Chondrocyte (in vitro differentiated cells): ENCODE measurements around the gene CACNG7. TPM values are rescaled to one million over a fixed set of nuclear protein-coding genes. Genes with fewer than 3 reads are reported as not detected.
A peak's percentile ranks its signal among the peaks of the same experiment; 100 is the strongest.

ENCODE experiments used
- DNase-seq: peaks from one replicate; pipeline ENCODE4 v3.0.0; 2021; ENCODE audit warnings: mixed read lengths, low spot score
- H3K27ac Mint-ChIP-seq: one replicate; pipeline ENCODE4 v1.8.0; 2021; ENCODE audit warnings: mild to moderate bottlenecking, moderate library complexity, mixed read lengths; ENCODE audit not compliant: unreplicated experiment
- H3K27me3 Mint-ChIP-seq: 2 replicates; pipeline ENCODE4 v1.8.0; 2021; ENCODE audit warnings: low read depth, mixed read lengths
- H3K36me3 Mint-ChIP-seq: 2 replicates; pipeline ENCODE4 v1.8.0; 2021; ENCODE audit warnings: low read depth, mixed read lengths
- H3K4me1 Mint-ChIP-seq: 2 replicates; pipeline ENCODE4 v1.8.0; 2021; ENCODE audit warnings: low read depth, mild to moderate bottlenecking, mixed read lengths
- H3K4me3 Mint-ChIP-seq: one replicate; pipeline ENCODE4 v1.8.0; 2021; ENCODE audit warnings: mild to moderate bottlenecking, moderate library complexity, mixed read lengths; ENCODE audit not compliant: unreplicated experiment
- H3K9me3 Mint-ChIP-seq: 2 replicates; pipeline ENCODE4 v1.8.0; 2021; ENCODE audit warnings: low read depth, mixed read lengths
- CTCF ChIP-seq: fragments of 200-600 bp; sonication (generic); IDR thresholded peaks from 2 replicates; pipeline ENCODE4 v1.5.0; 2021; ENCODE audit warnings: antibody characterized with exemption, mild to moderate bottlenecking, moderate library complexity
- long read RNA-seq: library from polyadenylated mRNA; stranded (forward); transcript quantifications from one replicate; pipeline ENCODE4 v2.0.0, GENCODE V29; 2021
- total RNA-seq: library from RNA; stranded (reverse); gene quantifications from 3 replicates; pipeline ENCODE4 v1.2.1, GENCODE V29; 2021

CACNG7 gene
- not detected in 3 replicates for total RNA-seq
- long read RNA-seq = 0 reads

GRCh38 chr19:53908935-53909415, at the start of gene CACNG7:
TSS of gene CACNG7 (plus strand) at chr19:53909278. CDS start at chr19:53912832, 3,554 bp downstream.
- peak within 1 kb of the TSS; percentile 49 for H3K4me3 Mint-ChIP-seq
- H3K27ac Mint-ChIP-seq = no peak within 1 kb of the TSS
- no peak for DNase-seq
- H3K9me3 Mint-ChIP-seq = no peaks in the 10 kb centered on the region
- TF ChIP-seq CTCF = no peak
- peaks cover 5% of the 10 kb centered on the region for H3K36me3 Mint-ChIP-seq
- H3K27me3 Mint-ChIP-seq = peaks cover 72% of the 10 kb centered on the region
- peaks cover 20% of the 10 kb centered on the region for H3K4me1 Mint-ChIP-seq

GRCh38 chr19:53864308-53864836, 44.7 kb upstream of the CACNG7 start:
- no peak overlapping the region for H3K4me3 Mint-ChIP-seq
- no peaks in the 10 kb centered on the region for H3K9me3 Mint-ChIP-seq
- H3K4me1 Mint-ChIP-seq = peaks cover 22% of the 10 kb centered on the region
- no peaks in the 10 kb centered on the region for H3K27me3 Mint-ChIP-seq
- DNase-seq = no peak
- no peak overlapping the region for H3K27ac Mint-ChIP-seq
- no peaks in the 10 kb centered on the region for H3K36me3 Mint-ChIP-seq
- TF ChIP-seq CTCF = no peak

GRCh38 chr19:53865523-53865917, 43.6 kb upstream of the CACNG7 start:
- Mint-ChIP-seq H3K4me3 (peak overlapping the region; percentile 76), H3K27me3 (no peaks in the 10 kb centered on the region), H3K36me3 (peaks cover under 1% of the 10 kb centered on the region), H3K4me1 (peaks cover 24% of the 10 kb centered on the region), H3K27ac (peak overlapping the region; percentile 100), H3K9me3 (no peaks in the 10 kb centered on the region)
- no peak for TF ChIP-seq CTCF
- DNase-seq = no peak

GRCh38 chr19:53865918-53866864, 42.9 kb upstream of the CACNG7 start:
- Mint-ChIP-seq H3K27ac (peak overlapping the region; percentile 100), H3K4me1 (peaks cover 29% of the 10 kb centered on the region), H3K4me3 (peak overlapping the region; percentile 76), H3K36me3 (peaks cover 3% of the 10 kb centered on the region), H3K27me3 (no peaks in the 10 kb centered on the region), H3K9me3 (no peaks in the 10 kb centered on the region)
- no peak for TF ChIP-seq CTCF
- peak; percentile 91 for DNase-seq

GRCh38 chr19:53866865-53867224, 42.2 kb upstream of the CACNG7 start:
- H3K4me1 Mint-ChIP-seq = peaks cover 34% of the 10 kb centered on the region
- H3K27ac Mint-ChIP-seq = peak overlapping the region; percentile 100
- no peaks in the 10 kb centered on the region for H3K9me3 Mint-ChIP-seq
- no peak for TF ChIP-seq CTCF
- H3K27me3 Mint-ChIP-seq = no peaks in the 10 kb centered on the region
- peaks cover 8% of the 10 kb centered on the region for H3K36me3 Mint-ChIP-seq
- peak overlapping the region; percentile 76 for H3K4me3 Mint-ChIP-seq
- DNase-seq = no peak
